HT1080 (cell line): ENCODE data around the gene ABHD17C. TPM values are rescaled to one million over a fixed set of nuclear protein-coding genes. Genes with fewer than 3 reads are reported as not detected.
"Not testable (repeated sequence)": the region's sequence is repeated elsewhere in the genome, so short reads cannot be mapped to it uniquely, and the experiment has no call there.

Source experiments
- DNase-seq: peaks from one replicate; pipeline ENCODE4 v3.0.0-alpha.2; 2015; ENCODE audit warnings: low read depth
- total RNA-seq: library from RNA; depleted of rRNA; stranded (reverse); fragments of >200 nt; shearing (Covaris generic); gene quantifications from 2 replicates; pipeline ENCODE4 v1.2.3, GENCODE V29; 2014

Gene ABHD17C
- total RNA-seq, 1 experiment from 2014 or later = 8.0 TPM

DNA sequence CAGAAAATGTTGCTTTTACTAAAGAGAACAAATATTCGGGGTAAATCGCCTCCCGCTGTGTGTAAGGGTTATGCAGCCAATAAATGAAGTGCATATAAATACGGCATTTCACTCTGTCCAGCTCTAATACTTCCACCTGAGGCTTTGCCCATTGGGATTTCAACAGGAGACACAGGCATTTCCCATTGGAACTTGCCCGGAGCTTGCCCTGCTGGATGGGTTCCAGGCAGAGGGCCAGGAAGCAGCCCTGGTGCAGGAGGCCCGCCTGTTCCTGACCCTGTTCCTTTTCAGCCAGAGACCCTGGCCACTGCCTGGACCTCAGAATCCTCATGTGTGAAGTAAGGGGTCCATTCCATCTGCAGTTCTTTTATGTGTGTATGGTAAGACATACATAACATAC, 66.6 kb downstream of the ABHD17C start:
- DNase-seq = no peak

DNA sequence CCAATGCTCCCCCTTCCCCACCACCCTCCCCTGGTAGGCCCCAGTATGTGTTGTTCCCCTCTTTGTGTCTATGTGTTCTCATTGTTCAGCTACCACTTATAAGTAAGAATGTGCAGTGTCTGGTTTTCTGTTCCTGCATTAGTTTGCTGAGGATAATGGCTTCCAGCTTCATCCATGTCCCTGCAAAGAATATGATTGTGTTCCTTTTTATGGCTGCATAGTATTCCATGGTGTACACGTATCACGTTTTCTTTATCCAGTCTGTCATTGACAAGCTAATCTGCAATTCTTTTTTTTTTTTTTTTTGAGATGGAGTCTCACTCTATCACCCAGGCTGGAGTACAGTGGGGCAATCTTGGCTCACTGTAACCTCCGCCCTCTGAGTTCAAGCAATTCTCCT, 68.1 kb downstream of the ABHD17C start:
- DNase-seq = not testable (repeated sequence)

DNA sequence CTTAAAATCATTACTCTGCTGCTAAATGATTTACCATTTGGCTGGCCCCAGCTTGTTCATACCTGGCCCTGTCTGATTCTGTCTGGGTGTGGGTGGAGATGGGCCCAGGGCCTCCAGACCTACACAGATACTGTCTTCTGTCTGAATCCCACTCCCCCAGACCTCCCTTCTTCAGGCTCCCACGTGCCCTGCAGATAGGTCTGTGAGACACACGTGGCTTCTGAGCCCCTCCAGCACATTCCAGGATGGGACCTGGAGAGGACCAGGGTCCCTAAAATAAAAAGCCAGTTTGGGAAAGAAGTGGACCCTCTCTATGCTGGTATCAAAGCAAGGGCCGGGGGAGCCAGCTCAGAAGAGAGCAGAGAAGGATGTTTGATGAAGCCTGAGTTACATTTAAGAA, 69.4 kb downstream of the ABHD17C start:
- no peak for DNase-seq

DNA sequence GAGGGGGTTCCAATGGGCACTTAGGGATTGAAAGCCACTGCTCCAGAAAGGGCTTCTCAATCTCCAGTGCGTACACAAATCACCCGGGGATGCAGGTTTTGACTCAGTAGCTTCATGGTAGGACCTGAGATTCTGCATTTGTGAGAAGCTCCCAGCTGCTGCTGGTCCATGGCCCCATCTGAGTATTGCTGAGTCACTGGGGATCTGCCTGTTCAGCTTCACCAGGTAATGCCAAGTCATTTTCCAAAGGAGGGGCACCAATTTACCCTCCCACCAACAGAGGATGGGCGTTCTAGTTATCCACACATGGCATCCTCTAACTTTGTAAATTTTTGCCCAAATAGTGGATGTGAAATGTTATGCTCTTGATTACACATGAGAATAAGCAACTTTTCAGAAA, 71.2 kb downstream of the ABHD17C start:
- no peak for DNase-seq

DNA sequence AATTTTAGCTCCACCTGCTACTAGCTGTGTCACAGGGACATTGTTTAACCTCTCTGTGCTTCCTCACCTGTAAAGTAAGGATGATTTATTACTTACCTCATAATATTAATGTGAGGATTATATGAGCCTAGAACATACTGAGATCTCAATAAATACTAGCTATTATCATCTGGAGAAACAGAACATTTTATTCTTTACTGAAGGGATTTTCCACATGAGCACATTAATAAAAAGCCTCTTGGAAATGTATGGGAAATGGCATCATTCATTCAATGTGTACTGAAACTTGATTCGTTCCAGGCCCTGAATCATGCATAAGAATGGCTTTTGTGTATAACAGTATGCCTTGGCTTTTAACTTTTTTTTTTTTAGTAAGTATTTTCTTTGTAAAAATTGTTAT, 73.0 kb downstream of the ABHD17C start:
- DNase-seq = no peak

DNA sequence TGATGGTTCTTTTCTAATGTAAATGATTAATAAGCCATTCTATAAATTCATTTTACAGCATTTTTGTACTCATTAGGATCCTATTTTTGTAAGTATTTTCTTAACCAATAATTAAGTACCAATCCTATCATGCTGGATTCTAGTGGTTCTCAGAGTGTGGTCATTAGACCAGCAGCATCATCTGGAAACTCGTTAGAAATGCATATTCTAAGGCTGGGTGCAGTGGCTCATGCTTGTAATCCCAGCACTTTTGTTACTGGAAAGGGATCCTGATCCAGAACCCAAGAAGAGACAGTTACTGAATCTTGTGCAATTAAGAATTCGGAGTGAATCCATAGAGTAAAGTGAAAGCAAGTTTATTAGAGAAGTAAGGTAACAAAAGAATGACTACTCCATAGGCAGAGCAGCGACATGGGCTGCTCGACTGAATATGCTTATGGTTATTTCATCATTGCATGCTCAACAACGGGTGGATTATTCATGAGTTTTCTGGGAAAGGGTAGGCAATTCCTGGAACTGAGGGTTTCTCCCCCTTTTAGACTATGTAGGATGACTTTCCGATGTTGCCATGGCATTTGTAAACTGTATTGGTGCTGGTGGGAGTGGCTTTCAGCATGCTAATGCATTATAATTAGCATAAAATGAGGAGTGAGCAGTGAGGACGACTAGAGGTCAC, 74.2 kb downstream of the ABHD17C start:
- no peak for DNase-seq

DNA sequence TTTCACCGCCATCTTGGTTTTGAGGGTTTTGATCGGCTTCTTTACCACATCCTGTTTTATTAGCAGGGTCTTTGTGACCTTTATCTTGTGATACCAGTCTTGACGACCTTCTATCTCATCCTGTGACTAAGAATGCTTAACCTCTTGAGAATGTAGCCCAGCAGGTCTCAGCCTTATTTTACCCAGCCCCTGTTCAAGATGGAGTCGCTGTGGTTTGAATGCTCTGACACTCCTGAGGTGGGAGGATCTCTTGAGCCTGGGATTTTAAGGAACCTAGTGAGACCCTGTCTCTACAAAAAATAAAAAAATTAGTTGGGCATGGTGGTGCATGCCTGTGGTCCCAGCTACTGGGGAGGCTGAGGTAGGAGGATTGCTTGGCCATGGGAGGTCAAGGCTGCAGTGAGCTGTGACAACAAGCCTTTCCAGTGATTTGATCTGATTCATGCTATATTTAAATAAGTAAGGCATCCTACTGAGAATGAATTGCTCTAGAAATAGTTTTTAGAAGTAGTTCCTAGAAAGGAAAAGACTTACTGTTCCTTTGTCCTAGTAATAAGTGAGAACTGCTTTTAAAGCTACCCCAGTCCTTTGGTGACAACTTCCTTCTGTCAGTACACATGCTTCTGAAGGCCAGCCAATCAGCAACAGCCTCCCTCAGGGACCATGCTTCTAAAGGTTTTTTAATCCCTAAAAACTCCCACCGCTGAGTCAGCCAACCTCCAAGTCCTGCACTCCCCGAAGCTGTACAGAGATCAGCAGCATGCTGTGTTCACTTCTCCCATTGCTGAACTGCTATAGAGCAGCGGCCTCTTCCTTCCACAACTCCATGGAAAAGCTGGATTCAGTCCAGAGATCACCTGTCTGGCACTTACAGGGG, 75.0 kb downstream of the ABHD17C start:
- no peak for DNase-seq

DNA sequence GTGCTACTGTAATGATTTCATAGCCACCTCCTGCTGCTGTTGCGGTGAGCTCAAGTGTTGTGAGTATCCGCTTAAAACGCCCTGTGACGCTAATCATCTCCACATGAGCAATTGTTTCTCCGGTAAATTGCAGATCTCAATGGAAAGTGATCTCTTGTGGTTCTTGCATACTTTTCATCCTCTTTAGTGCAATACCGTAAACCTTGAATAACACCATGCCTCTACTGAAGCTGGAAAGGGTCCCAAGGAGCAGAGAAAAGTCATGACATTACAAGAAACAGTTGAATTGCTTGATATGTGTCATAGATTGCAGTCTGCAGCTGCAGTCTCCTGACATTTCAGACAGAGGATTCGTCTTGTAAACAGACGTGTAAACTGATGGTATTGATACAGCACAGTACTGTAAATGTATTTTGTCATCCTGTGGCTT, 78.0 kb downstream of the ABHD17C start:
- DNase-seq = peak; percentile 66

DNA sequence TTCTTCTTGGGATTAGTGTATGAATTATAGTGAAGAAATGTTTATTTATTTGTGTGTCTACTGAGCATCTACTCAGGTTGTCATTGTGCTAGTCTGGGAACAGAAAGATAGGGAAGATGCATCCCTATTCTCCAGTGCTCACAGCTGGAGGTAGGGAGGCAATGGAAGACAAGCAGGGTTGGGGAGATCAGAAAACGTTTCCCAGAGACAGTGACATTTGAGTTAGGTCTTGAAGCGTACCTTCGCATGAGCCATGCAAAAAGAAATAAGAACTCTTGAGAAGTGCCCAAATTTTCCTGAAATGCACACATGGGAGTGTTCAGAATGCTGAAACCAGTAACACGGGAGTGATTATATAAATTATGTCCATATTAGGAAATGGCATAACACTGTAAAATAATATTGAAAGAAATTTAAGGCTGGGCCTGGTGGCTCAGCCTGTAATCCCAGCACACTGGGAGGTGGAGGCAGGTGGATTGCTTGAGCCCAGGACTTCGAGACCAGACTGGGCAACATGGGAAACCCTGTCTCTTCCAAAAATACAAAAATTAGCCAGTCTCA, 78.8 kb downstream of the ABHD17C start:
- no peak for DNase-seq

DNA sequence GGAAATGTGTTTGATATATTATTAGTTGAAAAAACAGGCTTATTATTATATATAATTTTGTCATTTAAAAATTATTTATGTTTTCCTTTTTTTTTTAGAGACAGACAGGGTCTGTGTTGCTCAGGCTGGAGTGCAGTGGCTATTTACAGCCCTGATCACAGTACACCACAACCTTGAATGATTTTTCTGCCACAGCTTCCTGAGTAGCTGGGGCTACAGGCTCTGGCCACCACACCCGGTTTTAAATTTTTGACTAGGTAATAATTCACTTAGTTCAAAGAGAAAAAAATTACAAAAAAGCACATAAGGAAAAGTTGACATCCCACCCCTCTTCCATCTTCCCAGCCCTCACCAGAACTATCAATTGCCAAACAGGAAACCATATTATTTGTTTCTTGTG, 79.4 kb downstream of the ABHD17C start:
- DNase-seq = no peak

DNA sequence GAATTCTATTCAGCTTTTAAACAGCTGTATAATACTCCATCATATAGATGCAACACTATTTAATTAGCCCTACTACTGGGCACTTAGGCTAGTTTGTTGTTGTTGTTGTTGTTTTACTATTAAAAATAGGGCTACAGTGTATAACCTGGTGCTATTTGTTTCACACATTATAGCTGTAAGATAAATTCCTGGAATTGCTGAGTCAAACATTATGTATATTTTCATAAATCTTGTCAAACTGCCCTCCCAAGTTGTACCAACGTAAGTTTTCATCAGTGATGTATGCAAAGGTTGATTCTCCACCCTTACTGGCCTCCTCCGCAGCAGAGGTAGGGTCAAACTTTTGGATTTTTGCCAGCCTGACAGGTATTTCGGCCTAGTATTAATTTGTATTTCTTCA, 80.2 kb downstream of the ABHD17C start:
- DNase-seq = no peak

DNA sequence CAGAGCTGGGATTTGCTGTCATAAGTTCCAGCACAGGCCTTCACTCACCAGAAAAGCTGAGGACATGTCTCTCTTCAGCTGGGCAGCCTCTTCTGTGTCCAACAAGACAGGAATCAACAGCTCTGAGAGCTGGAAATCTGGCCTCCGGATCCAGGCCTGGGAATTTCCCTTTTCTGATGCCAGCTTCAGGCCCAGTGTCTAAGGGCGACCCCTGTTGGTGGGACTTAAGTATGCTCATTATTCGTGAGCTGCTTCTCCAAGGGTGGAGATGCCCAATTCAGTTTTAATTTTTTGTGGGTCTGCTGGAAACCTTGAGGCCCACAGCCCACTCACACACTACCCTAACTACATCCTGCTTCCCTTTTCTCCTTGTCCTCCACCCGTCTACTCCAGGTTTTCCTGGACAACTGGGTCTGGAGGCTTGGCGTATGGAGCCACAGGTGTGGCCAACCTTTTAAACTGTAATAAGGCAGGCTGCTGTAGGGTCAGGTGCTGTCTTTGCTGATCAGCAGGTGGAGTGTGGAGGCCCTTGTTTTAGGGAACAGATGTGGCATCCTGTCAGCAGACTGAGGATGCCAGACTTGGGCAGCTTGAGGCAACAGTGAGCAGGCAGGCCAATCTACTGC, 81.4 kb downstream of the ABHD17C start:
- DNase-seq = peak; percentile 58

DNA sequence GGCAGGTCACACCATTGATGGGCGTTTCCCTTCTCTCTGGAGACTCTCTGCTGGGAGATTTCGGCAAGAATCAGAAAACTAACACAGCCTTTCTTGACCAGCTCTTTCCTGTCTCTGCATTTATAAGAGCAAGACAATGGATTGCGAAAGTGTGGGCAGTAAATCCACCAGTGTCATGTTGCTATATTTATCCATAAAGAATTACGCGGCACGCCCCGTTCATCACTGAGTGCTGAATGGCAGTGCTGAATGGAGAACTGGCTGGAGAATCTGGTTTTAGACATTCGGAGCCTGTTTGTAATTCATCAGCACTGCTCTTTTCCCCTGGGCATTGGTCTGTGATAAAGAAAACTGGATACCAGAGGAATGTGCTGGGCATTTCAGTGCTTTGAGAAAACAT, 82.0 kb downstream of the ABHD17C start:
- peak; percentile 27 for DNase-seq

DNA sequence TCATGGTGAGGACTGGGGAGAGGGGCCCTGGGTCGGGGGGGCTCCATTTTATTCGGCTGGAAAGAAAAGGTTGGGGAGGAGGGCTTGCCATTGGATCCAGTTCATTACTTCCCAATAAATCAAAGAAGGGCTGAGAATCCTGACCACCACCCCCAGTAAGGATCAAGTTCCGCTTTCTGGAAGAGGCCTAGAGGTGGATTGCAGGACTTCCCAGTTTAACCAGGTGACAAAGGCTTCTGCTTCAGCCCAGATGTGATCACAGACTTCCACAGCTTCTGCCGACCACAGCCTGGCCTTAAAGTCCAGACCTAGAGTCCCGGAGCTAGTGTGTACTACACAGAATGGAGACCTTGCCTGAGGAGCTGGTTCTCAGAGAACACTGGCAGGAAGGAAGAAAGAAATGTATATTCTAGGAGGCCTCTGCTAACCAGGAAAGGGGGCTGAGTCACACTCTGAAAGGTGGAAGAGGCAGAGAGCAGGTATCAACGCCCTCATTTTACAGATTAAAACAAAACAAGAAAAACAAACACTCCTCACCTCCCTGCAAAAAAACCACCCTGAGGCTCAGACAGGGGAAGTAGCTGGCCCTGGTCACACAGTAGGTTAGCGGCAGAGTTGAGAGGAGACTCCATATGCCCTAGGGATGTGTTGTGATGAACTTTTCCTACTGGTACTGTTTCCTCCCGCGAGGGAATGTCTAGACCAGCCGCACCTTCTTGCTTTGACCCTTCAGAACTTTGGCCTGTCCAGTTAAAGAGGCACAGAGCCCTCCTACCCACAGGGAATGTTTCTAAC, 82.9 kb downstream of the ABHD17C start:
- DNase-seq = no peak

DNA sequence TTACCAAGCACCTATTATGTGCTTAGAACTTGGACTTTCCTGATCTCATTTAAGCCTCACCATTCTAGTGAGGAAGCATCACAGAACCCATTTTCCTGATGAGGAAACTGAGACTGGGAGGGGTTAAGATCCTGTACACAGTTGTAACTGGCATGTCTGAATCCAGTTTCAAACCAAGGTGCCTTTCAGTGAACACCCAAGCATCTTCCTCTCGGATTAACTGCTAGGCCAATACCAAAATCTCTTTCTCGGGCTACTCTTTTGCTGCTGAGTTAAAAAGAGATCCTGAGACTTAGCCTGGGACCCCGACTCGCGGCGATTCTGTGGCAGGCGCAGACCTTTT, 83.5 kb downstream of the ABHD17C start:
- DNase-seq = no peak

DNA sequence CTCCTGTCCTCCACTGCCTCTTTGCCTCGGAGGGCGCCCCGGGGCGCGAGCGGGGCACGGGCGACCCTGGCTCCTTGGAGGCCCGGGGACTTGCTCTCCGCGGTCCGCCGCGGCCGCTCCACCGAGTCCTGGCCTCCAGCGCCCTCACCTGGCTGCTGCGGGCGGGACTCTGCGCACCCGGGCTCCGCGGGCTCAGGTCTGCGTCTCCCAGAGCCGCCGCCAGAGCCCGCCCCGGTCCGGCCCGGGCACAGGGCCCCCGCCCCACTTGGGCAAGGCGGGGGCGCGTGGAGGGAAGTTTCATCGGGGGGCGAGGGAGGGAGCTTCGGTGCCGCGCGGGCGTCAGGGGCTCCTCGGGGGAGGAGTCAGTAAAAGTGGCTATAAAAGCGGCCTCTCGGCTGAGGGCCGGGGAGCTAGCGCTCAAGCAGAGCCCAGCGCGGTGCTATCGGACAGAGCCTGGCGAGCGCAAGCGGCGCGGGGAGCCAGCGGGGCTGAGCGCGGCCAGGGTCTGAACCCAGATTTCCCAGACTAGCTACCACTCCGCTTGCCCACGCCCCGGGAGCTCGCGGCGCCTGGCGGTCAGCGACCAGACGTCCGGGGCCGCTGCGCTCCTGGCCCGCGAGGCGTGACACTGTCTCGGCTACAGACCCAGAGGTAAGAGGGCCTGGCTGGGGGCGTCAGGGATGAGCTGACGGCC, 84.0 kb downstream of the ABHD17C start, which contains the start of gene CEMIP:
Gene CEMIP, plus strand, starts transcription at position 407 of the 694 bp plus-strand sequence. CDS start 94,510 bp downstream, outside the sequence.
- peak; percentile 68 for DNase-seq

DNA sequence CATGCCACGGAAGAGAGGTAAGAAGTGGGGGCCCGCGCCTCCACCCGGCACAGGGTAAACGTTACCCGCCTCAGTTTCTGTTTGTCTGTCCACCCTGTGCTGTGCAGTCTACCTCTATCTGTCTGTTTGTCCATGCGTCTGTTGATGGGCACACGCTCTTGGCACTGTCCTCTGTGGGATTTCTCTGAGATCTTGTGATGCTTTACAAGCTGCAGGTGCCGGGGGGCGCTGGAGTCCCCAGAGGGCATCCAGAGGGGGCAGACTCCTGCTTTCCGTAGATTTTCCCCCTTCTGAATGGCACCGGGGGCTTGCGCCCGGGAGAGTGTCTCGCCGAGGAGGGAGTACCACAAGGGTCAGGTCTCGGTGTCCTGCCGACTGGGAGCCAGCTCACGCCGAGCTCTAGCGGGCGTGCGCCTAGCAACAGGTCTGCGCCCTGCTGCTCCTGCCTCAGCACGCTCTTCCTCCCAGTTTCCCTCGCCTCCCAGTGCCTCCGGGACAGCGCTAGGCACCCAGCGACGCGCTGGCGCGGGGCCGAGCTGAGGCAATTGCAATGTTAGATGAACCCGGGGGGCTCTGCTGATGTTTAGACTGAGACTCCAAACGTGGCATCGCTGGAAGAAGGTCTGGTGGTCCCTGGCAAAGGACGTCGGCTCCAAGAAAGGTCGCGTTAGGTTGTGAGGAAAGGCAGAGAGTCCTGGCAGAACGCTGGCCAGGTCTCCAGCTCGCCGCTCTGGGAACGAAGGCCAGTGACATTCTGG, 84.7 kb downstream of the ABHD17C start:
- DNase-seq = peak; percentile 26

DNA sequence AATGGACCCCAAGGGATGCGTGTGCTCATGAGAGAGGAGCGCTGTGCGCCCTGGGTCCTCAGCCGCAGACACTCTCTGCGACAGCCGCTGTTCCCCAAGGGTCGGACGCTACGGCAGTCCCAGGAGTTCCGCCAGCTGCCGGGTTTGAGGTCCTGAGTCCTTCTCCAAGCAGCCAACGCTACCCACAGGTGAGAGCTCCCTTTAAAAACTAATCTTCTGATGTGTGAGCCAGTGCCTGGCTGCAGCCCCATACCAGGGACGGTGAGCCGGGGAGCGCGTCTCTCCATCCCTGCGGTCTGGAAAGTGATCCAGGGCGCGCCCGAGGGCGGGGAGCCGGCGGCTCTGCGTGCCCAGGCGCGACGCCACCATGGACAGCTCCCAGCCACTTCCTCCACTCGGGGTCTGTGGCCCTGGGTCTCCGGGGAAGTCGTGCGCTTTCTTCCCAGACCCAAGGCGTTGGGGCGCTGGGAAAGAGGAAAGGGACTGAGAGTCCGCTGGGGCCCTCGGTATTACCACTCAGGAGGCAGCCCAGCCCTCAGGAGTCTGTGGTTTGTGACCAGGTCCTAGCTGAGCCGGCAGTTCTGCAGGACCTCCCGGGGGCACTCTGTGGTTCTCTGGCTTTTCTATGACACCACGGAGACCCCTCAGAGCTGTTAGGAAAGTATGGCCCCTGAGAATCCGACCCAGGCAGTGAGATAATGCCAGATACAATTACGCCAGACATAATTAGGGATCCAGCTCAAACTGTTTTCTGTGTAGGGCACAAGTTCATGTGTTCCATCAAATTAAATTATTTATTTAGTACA, 85.5 kb downstream of the ABHD17C start:
- peak; percentile 50 for DNase-seq

DNA sequence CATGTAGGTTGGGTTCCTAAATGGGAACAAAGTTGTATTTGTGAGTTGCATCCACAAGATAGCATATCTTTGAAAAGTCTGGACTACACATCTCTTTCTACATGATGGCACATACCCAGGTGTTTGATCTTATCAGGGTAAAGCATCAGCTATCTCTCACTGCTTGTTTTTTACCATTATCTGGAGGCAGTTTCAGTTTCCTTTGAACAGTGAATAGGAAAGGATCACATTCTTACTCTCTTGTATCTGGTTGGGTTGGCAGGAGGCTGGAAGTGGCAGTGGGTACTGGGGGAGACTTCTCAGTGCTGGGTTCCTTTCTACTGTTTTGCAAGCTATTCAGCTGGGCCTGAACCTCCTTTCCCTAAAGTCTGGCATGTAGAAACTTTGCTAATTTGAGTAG, 88.2 kb downstream of the ABHD17C start:
- no peak for DNase-seq
